ENCODE data around the gene ICE1. TPM values are rescaled to one million over a fixed set of nuclear protein-coding genes. Genes with fewer than 3 reads are reported as not detected.
A peak's percentile ranks its signal among the peaks of the same experiment; 100 is the strongest.

Gene ICE1, protein sequence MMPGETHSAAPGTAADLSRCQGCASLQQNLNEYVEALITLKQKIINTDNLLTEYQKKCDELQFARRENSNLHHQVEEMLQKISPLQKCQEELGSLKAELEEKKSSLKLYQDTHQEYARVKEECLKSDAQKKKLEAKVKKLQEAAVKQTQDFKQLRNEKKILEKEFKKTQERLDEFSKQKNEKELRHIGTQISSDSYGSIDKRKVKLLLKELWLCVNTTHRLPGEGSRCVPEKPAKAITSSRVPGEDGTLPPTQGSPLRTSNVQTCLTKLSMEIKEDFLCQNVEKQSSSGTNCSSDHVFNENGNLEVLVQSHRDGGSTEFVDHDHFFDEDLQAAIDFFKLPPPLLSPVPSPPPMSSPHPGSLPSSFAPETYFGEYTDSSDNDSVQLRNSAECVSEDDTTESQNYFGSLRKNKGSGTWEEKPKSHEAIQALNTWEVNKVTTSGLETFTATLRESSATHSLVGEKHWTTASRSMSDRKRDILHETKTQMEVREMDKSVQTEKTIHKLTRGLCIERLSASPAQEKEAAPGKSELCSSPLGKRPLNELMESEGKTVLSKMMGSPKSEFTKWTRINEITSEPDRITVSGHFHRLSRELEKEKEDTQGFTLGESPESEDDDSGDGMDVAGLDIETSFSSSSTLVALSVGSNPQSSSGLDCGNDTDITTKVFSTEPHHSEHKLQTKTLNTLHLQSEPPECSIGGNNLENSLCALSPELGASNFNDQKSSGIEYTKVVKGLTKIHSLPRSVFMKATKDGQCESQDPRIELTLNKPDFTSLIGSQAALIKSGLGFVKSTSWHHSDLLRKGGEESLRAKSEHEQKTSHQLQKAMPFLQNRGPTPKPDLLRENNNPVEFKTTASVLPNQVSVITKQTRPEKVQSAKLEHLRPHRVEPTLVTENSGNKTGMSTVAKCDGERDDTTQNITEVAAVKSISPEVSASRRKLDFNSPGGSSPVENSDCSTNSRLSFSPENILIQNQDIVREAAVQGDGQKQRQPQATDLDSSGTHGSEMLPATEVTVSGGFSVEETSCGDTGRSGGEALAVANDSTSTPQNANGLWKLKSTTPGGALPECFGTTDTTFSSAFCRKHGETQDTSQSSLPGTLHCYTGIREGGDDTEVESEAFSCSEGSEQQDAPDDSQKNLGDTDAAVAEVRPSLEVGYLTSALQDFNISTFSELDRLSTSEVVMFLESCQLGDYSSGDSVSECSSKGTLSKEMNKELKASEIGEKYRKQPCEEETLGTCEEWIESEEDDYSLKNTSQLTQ (N-terminal part only)
- 10 to 100 TPM; 16.7 to 20.3 (median 18.6) TPM for total RNA-seq
- polyA plus RNA-seq: 1 to 10 TPM; 4.8 to 6.3 TPM
- long read RNA-seq, donor 1, partial matches to known transcripts: 5 of 9 reads
- long read RNA-seq, donor 1, other reads (novel, unspliced or antisense): 2 of 9 reads
- long read RNA-seq, donor 2, partial matches to known transcripts: 6 of 13 reads
- long read RNA-seq, donor 2, other reads (novel, unspliced or antisense): 5 of 13 reads
- long read RNA-seq, donor 3, partial matches to known transcripts: 11 of 12 reads
- long read RNA-seq, donor 3, other reads (novel, unspliced or antisense): 1 of 12 reads

DNA sequence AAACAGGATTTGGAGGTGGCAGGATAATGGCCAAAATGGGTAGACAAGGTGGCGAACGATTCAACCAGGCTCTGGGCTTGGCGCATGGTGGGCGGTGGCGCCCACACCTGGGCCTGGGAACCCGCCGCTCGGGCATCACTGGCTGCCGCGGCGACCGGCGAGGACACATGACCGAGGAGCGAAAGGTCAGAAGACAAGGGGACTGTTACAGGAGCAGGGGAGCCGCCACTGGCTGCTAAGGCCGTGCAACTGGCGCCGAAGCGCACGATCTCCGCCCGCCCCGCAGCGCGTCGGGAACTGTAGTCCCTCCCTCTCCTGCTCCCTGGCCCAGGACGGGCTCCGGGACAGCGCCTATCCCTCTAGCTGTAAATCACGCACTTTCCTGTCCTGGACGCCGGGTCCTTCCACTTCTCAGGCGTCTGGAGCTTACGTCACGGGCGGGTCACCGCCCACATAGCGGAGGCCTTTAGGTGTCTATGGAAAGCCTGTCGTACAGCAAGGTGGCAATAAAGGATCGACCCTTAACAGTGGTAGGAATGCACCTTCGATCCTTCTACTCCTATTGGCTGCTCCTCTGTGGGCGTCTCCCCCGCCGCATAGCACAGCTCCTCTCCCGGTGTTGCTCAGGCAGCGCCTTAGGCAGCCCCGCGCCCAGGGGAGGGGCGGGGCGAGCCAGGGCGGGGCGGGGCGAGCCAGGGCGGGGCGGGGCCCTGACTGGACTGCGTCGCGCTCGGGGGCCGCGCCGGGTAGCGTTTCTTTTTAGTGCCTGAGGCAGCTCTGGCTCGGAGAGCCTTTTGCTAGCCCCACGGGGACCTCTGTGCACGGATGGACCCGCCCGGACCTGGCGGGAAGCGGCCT lies at the start of gene ICE1:
TSS of gene ICE1 (plus strand) at position 717 of the 858 bp plus-strand sequence. CDS start 239 bp downstream, outside the sequence.
- peak; percentile 97 to 98 for DNase-seq
- peak; percentile 98 to 100 (median 99) for ATAC-seq
- intact Hi-C loops (cut with DNase I): loop anchor here in 3 of 10 donors (2.0 to 5.0 kb wide), 3 partner anchors 541 to 545 kb away; no protein-coding TSS in a partner anchor
- peak within 1 kb of the TSS; percentile 82 to 99 (median 96) for H3K27ac ChIP-seq
- peak within 1 kb of the TSS; percentile 73 to 100 (median 94) for H3K4me3 ChIP-seq
- TF ChIP-seq, protein P1, sequence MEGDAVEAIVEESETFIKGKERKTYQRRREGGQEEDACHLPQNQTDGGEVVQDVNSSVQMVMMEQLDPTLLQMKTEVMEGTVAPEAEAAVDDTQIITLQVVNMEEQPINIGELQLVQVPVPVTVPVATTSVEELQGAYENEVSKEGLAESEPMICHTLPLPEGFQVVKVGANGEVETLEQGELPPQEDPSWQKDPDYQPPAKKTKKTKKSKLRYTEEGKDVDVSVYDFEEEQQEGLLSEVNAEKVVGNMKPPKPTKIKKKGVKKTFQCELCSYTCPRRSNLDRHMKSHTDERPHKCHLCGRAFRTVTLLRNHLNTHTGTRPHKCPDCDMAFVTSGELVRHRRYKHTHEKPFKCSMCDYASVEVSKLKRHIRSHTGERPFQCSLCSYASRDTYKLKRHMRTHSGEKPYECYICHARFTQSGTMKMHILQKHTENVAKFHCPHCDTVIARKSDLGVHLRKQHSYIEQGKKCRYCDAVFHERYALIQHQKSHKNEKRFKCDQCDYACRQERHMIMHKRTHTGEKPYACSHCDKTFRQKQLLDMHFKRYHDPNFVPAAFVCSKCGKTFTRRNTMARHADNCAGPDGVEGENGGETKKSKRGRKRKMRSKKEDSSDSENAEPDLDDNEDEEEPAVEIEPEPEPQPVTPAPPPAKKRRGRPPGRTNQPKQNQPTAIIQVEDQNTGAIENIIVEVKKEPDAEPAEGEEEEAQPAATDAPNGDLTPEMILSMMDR (IDR thresholded peaks at IDR 0.05): peak in 3 of 9 donors; percentile 15 to 26 (median 25)
- 1% methylated on average over 71 of the region's 71 CpGs for WGBS, 2 donors
- H3K9me3 ChIP-seq: no peaks in the 10 kb centered on the region
- H3K27me3 ChIP-seq: no peaks in the 10 kb centered on the region
- H3K36me3 ChIP-seq: no peaks in the 10 kb centered on the region
- H3K4me1 ChIP-seq: peaks cover 9 to 62% (median 46%) of the 10 kb centered on the region in 9 donors

DNA sequence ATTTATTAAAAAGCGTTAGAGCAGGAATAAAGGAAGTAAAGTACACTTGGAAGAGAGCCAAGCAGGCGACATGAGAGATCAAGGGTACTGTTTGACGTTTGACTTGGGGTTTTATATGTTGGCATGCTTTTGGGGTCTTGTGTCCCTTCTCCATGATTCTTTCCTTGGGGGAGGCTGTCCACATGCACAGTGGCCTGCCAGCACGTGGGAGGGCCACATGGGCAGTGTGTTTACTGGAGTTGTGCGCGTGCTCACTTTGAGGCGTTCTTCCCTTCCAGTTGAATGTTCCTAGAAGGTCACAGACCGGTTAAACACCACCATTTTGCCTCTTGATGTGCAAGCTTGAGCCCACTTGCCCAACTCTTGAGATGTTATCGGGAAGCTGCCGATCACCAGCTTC lies 49.5 kb upstream of the ICE1 start:
- Histone ChIP-seq H3K4me1 (peaks cover 0 to 9% (median 0%) of the 10 kb centered on the region in 9 donors), H3K36me3 (no peaks in the 10 kb centered on the region), H3K27ac (peak overlapping the region in 5 of 10 donors; percentile 31 to 78 (median 57)), H3K27me3 (no peaks in the 10 kb centered on the region), H3K9me3 (no peaks in the 10 kb centered on the region), H3K4me3 (no peak overlapping the region)
- TF ChIP-seq, protein P1 (IDR thresholded peaks at IDR 0.05): no peak
- intact Hi-C loops (cut with DNase I): no loop called here
- WGBS, 2 donors: 79 to 83% methylated on average over 10 of the region's 10 CpGs
- no peak for DNase-seq
- peak in 2 of 8 donors; percentile 2 to 5 for ATAC-seq

DNA sequence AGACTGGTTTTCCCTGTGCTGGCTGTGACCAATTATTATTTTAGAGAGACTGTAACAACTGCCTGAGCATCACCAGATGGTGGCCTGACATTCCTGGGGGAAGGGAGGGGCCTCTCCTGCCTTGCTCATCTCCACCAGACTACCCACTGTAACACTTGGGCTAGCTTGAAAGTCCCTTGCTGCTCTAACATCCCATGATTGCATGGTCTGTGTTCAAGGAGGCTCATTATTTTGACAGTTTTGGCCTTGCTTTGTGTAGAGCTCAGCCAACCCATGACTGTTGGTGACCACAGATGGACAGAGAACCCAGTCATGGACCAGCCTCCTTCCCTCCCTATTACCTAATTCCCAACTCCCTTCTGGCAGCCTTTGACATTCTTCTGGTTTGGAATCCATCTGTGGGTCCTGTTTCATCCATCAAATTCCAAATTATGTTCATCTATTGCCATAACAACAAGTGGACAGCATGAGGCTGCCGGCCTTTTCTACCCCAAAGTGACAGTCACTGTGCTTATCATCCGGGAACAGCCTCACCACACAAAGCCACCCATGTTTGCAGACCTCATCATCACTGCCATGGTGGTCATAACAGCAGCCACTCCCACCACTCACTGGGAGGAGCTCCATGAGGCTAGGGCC lies 49.0 kb upstream of the ICE1 start:
- no peaks in the 10 kb centered on the region for H3K27me3 ChIP-seq
- no peaks in the 10 kb centered on the region for H3K9me3 ChIP-seq
- ATAC-seq: peak; percentile 34 to 87 (median 66)
- peaks cover 0 to 7% (median 0%) of the 10 kb centered on the region in 9 donors for H3K4me1 ChIP-seq
- WGBS, 2 donors: 85 to 88% methylated on average over 2 of the region's 2 CpGs
- no peaks in the 10 kb centered on the region for H3K36me3 ChIP-seq
- no peak overlapping the region for H3K4me3 ChIP-seq
- peak overlapping the region in 7 of 10 donors; percentile 20 to 78 (median 59) for H3K27ac ChIP-seq
- intact Hi-C loops (cut with DNase I): no loop called here
- TF ChIP-seq, protein P1 (IDR thresholded peaks at IDR 0.05): no peak
- peak in 1 of 2 donors; percentile 18 for DNase-seq
